K562 (cell line): ENCODE data around the gene CFAP298. TPM values are rescaled to one million over a fixed set of nuclear protein-coding genes. Genes with fewer than 3 reads are reported as not detected.

Experiments used
- ATAC-seq: fragments of 200-7000 bp; cut with Tn5 transposase; 3 replicates; pipeline ENCODE4 v1.9.1; 2020; ENCODE audit warnings: moderate library complexity
- BruUV-seq: library from RNA; stranded (reverse); fragments of 400-500 nt; replicated peaks from 2 replicates; lab custom pipeline; 2021; lab: Mats Ljungman, UMichigan
- CTCF ChIA-PET: fragments of 300-600 bp; formaldehyde crosslinking; extraction: SDS; loops from one replicate; lab custom pipeline; 2021; ENCODE audit warnings: low intra/inter-chr PET ratio; lab: Yijun Ruan, JAX
- POLR2A ChIA-PET: fragments of 300-600, 350-650 bp; sonication (Branson Sonifier 250); formaldehyde crosslinking; extraction: SDS; loops from one replicate; lab custom pipeline; 2021; ENCODE audit warnings: antibody characterized with exemption, inconsistent platforms; lab: Yijun Ruan, JAX
- DNase-seq, 4 experiments: peaks; one replicate each; pipeline versions ENCODE4 v3.0.0 to v3.0.0-alpha.2; 2011 to 2018; ENCODE audit warnings: low spot score in 3 of 4, mixed read lengths in 3 of 4; ENCODE audit errors: extremely low read depth in 1 of 4
- FAIRE-seq: peaks from 2 replicates; lab custom pipeline; 2011; peaks lifted over from hg19 to GRCh38; lab: Jason Lieb, UNC
- H2AFZ ChIP-seq: 2 replicates; pipeline ENCODE4 v1.6.0; 2011; ENCODE audit warnings: low read depth, low read length, control low read depth, inconsistent platforms
- H3K27ac ChIP-seq: fragments of 200-600 bp; 3 replicates; pipeline ENCODE4 v1.8.0; 2011; ENCODE audit warnings: low read depth, mild to moderate bottlenecking, control low read depth, inconsistent platforms, low read length, moderate library complexity, mixed read lengths; ENCODE audit errors: extremely low read depth
- H3K27me3 ChIP-seq, 2 experiments: fragments of 300-600 bp in 1 of 2; 2 replicates in 1 of 2; 3 replicates in 1 of 2; pipeline versions ENCODE4 v1.6.0 to v1.8.0; 2011; ENCODE audit warnings: inconsistent platforms in 2 of 2, low read length in 2 of 2, mild to moderate bottlenecking in 1 of 2, mixed read lengths in 1 of 2, moderate library complexity in 1 of 2; ENCODE audit not compliant: control insufficient read depth in 2 of 2, insufficient read depth in 2 of 2
- H3K36me3 ChIP-seq: fragments of 300-600 bp; 3 replicates; pipeline ENCODE4 v1.8.0; 2011; ENCODE audit warnings: mild to moderate bottlenecking, low read length, inconsistent platforms; ENCODE audit not compliant: control insufficient read depth, insufficient read depth
- H3K4me1 ChIP-seq, 2 experiments: fragments of 200-600 bp in 1 of 2; replicated peaks in 1 of 2; 2 replicates in 1 of 2; 3 replicates in 1 of 2; pipeline versions ENCODE4 v1.5.1 to v1.8.0; 2011; ENCODE audit warnings: inconsistent platforms in 2 of 2, low read length in 2 of 2, mild to moderate bottlenecking in 1 of 2, mixed read lengths in 1 of 2, moderate library complexity in 1 of 2; ENCODE audit not compliant: control insufficient read depth in 2 of 2, insufficient read depth in 2 of 2
- H3K4me2 ChIP-seq: 2 replicates; pipeline ENCODE4 v1.6.1; 2011; ENCODE audit warnings: low read length, control low read depth, inconsistent platforms, mixed read lengths; ENCODE audit not compliant: insufficient read depth
- H3K4me3 ChIP-seq: fragments of 200-600 bp; sonication (generic), shearing (Covaris generic); 2 replicates; pipeline ENCODE4 v1.5.1; 2016; ENCODE audit warnings: control low read depth, inconsistent platforms
- H3K79me2 ChIP-seq: fragments of 200-600 bp; 3 replicates; pipeline ENCODE4 v1.8.0; 2011; ENCODE audit warnings: low read length, inconsistent platforms; ENCODE audit not compliant: control insufficient read depth, insufficient read depth
- H3K9ac ChIP-seq, 2 experiments: 2 replicates each; pipeline versions ENCODE4 v1.6.0 to v1.6.1; 2011; ENCODE audit warnings: low read depth in 2 of 2, low read length in 2 of 2, control low read depth in 1 of 2, inconsistent platforms in 1 of 2, mild to moderate bottlenecking in 1 of 2, mixed read lengths in 1 of 2; ENCODE audit not compliant: insufficient read depth in 1 of 2
- H3K9me1 ChIP-seq: one replicate; pipeline ENCODE4 v1.6.0; 2011; ENCODE audit warnings: inconsistent platforms, mild to moderate bottlenecking, low read length, moderate library complexity; ENCODE audit not compliant: control insufficient read depth, insufficient read depth
- H3K9me3 ChIP-seq: replicated peaks from 2 replicates; pipeline ENCODE4 v1.5.1; 2011; ENCODE audit warnings: low read depth, low read length, inconsistent platforms; ENCODE audit not compliant: control insufficient read depth, insufficient read depth
- H4K20me1 ChIP-seq: replicated peaks from 2 replicates; pipeline ENCODE4 v1.6.1; 2011; ENCODE audit warnings: low read length, inconsistent platforms, mixed read lengths; ENCODE audit not compliant: control insufficient read depth, insufficient read depth
- BRCA1 ChIP-seq, 2 experiments: fragments of 450-650 bp in 1 of 2; sonication (generic) in 1 of 2; formaldehyde crosslinking in 1 of 2; IDR thresholded peaks; 2 replicates each; pipeline versions ENCODE4 v1.5.0 to v1.6.1; 2017 to 2020; ENCODE audit warnings: mild to moderate bottlenecking in 1 of 2, missing genetic modification reagents in 1 of 2
- CXXC5 ChIP-seq: fragments of 250-450 bp; sonication (Bioruptor Pico); IDR thresholded peaks from 2 replicates; pipeline ENCODE4 v1.8.0; 2022; ENCODE audit warnings: inconsistent platforms, mild to moderate bottlenecking, moderate library complexity
- E2F6 ChIP-seq, 2 experiments: IDR thresholded peaks; 2 replicates each; pipeline ENCODE4 v1.6.1; 2011; ENCODE audit warnings: borderline replicate concordance in 1 of 2, control low read depth in 1 of 2, low read depth in 1 of 2, low read length in 1 of 2, mild to moderate bottlenecking in 1 of 2, mixed read lengths in 1 of 2, moderate library complexity in 1 of 2; ENCODE audit not compliant: insufficient read depth in 1 of 2, insufficient read length in 1 of 2, poor library complexity in 1 of 2, severe bottlenecking in 1 of 2; ENCODE audit errors: extremely low read depth in 1 of 2
- HDAC3 ChIP-seq: fragments of 450-650 bp; IDR thresholded peaks from 2 replicates; pipeline ENCODE4 v1.6.1; 2018; ENCODE audit warnings: borderline replicate concordance, mild to moderate bottlenecking, moderate library complexity; ENCODE audit not compliant: partially characterized antibody
- HNRNPLL ChIP-seq: fragments of 200-400 bp; formaldehyde crosslinking; IDR thresholded peaks from 2 replicates; pipeline ENCODE4 v1.6.1; 2017; ENCODE audit warnings: low read length, low read depth, mild to moderate bottlenecking; ENCODE audit not compliant: poor library complexity, severe bottlenecking
- MAFF ChIP-seq: IDR thresholded peaks from 2 replicates; pipeline ENCODE4 v1.6.1; 2012; ENCODE audit warnings: low read length, improper control_type of control experiment
- NRF1 ChIP-seq, 2 experiments: fragments of 450-650 bp; IDR thresholded peaks in 1 of 2; conservative IDR thresholded peaks in 1 of 2; 2 replicates each; pipeline ENCODE4 v1.6.1; 2014; ENCODE audit warnings: mild to moderate bottlenecking in 2 of 2
- RB1 ChIP-seq: fragments of 450-650 bp; IDR thresholded peaks from 2 replicates; pipeline ENCODE4 v1.6.1; 2017; ENCODE audit warnings: low read depth, mild to moderate bottlenecking
- SIN3A ChIP-seq, 2 experiments: fragments of 150-350 bp in 1 of 2; IDR thresholded peaks; 2 replicates each; pipeline ENCODE4 v1.6.1; 2011 to 2016; ENCODE audit warnings: borderline replicate concordance in 2 of 2, low read depth in 2 of 2, low read length in 2 of 2, mild to moderate bottlenecking in 2 of 2, moderate library complexity in 2 of 2; ENCODE audit not compliant: control insufficient read depth in 1 of 2
- SPI1 ChIP-seq: IDR thresholded peaks from 2 replicates; pipeline ENCODE4 v1.6.1; 2011; ENCODE audit warnings: low read depth, low read length, control low read depth, borderline replicate concordance
- THAP12 ChIP-seq: fragments of 250-450 bp; sonication (Bioruptor Pico); IDR thresholded peaks from 2 replicates; pipeline ENCODE4 v1.9.0; 2021; ENCODE audit warnings: mild to moderate bottlenecking, inconsistent platforms
- TRIM25 ChIP-seq: fragments of 450-650 bp; IDR thresholded peaks from 2 replicates; pipeline ENCODE4 v1.7.0; 2016; ENCODE audit warnings: borderline replicate concordance
- ZNF511 ChIP-seq: sonication (generic); formaldehyde crosslinking; IDR thresholded peaks from 2 replicates; pipeline ENCODE4 v1.8.0; 2022; ENCODE audit warnings: mild to moderate bottlenecking, missing genetic modification reagents
- WGBS: fragments of 100-300 bp; shearing (Covaris generic); methylation state at CpG from one replicate; pipeline ENCODE4 v1.1.6; 2016; ENCODE audit warnings: low coverage, mixed read lengths; ENCODE audit not compliant: insufficient coverage; ENCODE audit errors: missing lambda C conversion rate; 5-methylcytosine and 5-hydroxymethylcytosine counted together
- in situ Hi-C: fragments of 300-500 bp; cut with MboI; formaldehyde crosslinking; loops from 4 replicates; pipeline ENCODE4 v1.15.0; 2018; ENCODE audit warnings: inconsistent platforms, mixed read lengths
- intact Hi-C: fragments of 100-400 bp; cut with micrococcal nuclease; formaldehyde crosslinking; loops from 2 replicates; pipeline ENCODE4 v1.14.2; 2022
- polyA plus RNA-seq, 8 experiments: library from polyadenylated mRNA; depleted of rRNA in 4 of 8; stranded (reverse) in 5 of 8; unstranded in 3 of 8; fragments of >200 nt; fragmentation: Nextera tagmentation in 2 of 8; fragmentation: Illumina TruSeq in 1 of 8; extraction: Ambion mirVana in 2 of 8; extraction: Trizol in 1 of 8; gene quantifications; 2 replicates each; pipeline versions ENCODE4 v1.2.1 to v1.2.3, GENCODE V29; 2011 to 2014; ENCODE audit warnings: inconsistent platforms in 1 of 8, missing spikeins in 1 of 8
- total RNA-seq, 7 experiments: library from RNA; depleted of rRNA in 6 of 7; stranded (reverse); fragments of >200 nt in 6 of 7; fragmentation: Illumina TruSeq in 2 of 7; extraction: Trizol in 2 of 7; gene quantifications; 2 replicates each; pipeline versions ENCODE4 v1.2.1 to v1.2.3, GENCODE V29; 2011 to 2021; ENCODE audit warnings: low replicate concordance in 1 of 7

CFAP298 gene
- total and polyA plus RNA-seq, 9 of the 15 experiments (the other 6 are each of a cell fraction or from before 2014, with no cell fraction given) = 31.4 to 178 (median 89.7) TPM

- TSS peak; percentile 66 for BruUV-seq
- peaks cover under 1 to 21% of the 10 kb centered on the region in 2 experiments; a peak in 4 of 5 replicates for H3K4me1 ChIP-seq
- peak overlapping the region; percentile 93 to 96 for H3K9ac ChIP-seq
- H3K36me3 ChIP-seq = peaks cover 39% of the 10 kb centered on the region
- H4K20me1 ChIP-seq = no peaks in the 10 kb centered on the region
- H3K9me3 ChIP-seq = no peaks in the 10 kb centered on the region
- H3K79me2 ChIP-seq = peaks cover 32% of the 10 kb centered on the region
- in situ Hi-C loops = no loop called here
- no peaks in the 10 kb centered on the region for H3K27me3 ChIP-seq
- peak; percentile 50 to 68 (median 58) for DNase-seq
- peak overlapping the region; percentile 98 for H3K4me2 ChIP-seq
- WGBS = 1% methylated on average over 28 of the region's 28 CpGs
- peak overlapping the region; percentile 89 for H3K4me3 ChIP-seq
- H2AFZ ChIP-seq = peak overlapping the region; percentile 100
- H3K27ac ChIP-seq = peak overlapping the region; percentile 96
- ChIA-PET POLR2A (interaction anchor here (0.6 to 3.2 kb wide), 4 partner anchors 10 to 91 kb away, joined by 3 to 13 read pairs (median 6); no protein-coding TSS in a partner anchor), CTCF (interaction anchor here (0.6 kb wide), 1 partner anchor 289 kb away, joined by 4 read pairs; no protein-coding TSS in a partner anchor)
- intact Hi-C loops = loop anchor here (5.0 kb wide), 2 partner anchors 161 to 219 kb away; partner anchors contain the start of genes PAXBP1 and URB1
- no peak for FAIRE-seq
- H3K9me1 ChIP-seq = peaks cover 4% of the 10 kb centered on the region
- ATAC-seq = peak; percentile 66
- TF ChIP-seq TRIM25 (0 out of 2 replicates have a peak, but pooled peaks have one; percentile 12), THAP12 (CRISPR knock-in tag) (0 out of 2 replicates have a peak, but pooled peaks have one; percentile 22), ZNF511 (CRISPR knock-in tag) (0 out of 2 replicates have a peak, but pooled peaks have one; percentile 4), RB1 (peak; percentile 17; the same call in 1 of the 2 replicates), SIN3A (IDR thresholded peaks at IDR 0.05; ENCODE audit: borderline replicate concordance in 2 of 2, control insufficient read depth in 1 of 2, low read depth in 2 of 2, low read length in 2 of 2) (0 out of 4 replicates have a peak, but pooled peaks of 1 of the 2 experiments have one; percentile 61), MAFF (no peak), HNRNPLL (peak; percentile 19), E2F6 (IDR thresholded peaks at IDR 0.05; ENCODE audit: borderline replicate concordance in 1 of 2, extremely low read depth in 1 of 2, insufficient read depth in 1 of 2, insufficient read length in 1 of 2, low read depth in 1 of 2, low read length in 1 of 2, poor library complexity in 1 of 2, severe bottlenecking in 1 of 2) (peak in 1 of 2 experiments; percentile 29), SPI1 (0 out of 2 replicates have a peak, but pooled peaks have one; percentile 0), NRF1 (conservative IDR thresholded peaks at IDR 0.05 in 1 of 2, IDR thresholded peaks at IDR 0.05 in 1 of 2) (peak; percentile 82 to 86), HDAC3 (no peak), BRCA1 (IDR thresholded peaks at IDR 0.05) (no peak), BRCA1 (CRISPR knock-in tag; IDR thresholded peaks at IDR 0.05) (0 out of 2 replicates have a peak, but pooled peaks have one; percentile 46), CXXC5 (CRISPR knock-in tag) (peak; percentile 43; the same call in 1 of the 2 replicates)
These were observed 643 bp downstream of the CFAP298 start for GRCh38 chr21:32611471-32611997.
